SU-DHL-6 (cell line): Measurements from ENCODE around the gene ZFHX3.

ENCODE experiments used
- H2AFZ ChIP-seq: fragments of 200-600 bp; sonication (generic); 2 replicates; pipeline ENCODE4 v1.6.1; 2014; ENCODE audit warnings: low read depth, mild to moderate bottlenecking, moderate library complexity, mixed read lengths, antibody characterized with exemption, low read length; ENCODE audit not compliant: severe bottlenecking
- H3F3A ChIP-seq: fragments of 200-600 bp; shearing (Covaris generic); 2 replicates; pipeline ENCODE4 v1.6.0; 2016; ENCODE audit warnings: antibody characterized with exemption, mild to moderate bottlenecking; ENCODE audit not compliant: insufficient read depth
- H3K27ac ChIP-seq: fragments of 200-600 bp; sonication (generic); 2 replicates; pipeline ENCODE4 v1.5.1; 2016; ENCODE audit warnings: low read depth, mild to moderate bottlenecking, low read length, moderate library complexity, mixed read lengths
- H3K27me3 ChIP-seq: fragments of 200-600 bp; sonication (generic), shearing (Covaris generic); 2 replicates; pipeline ENCODE4 v1.6.0; 2014; ENCODE audit warnings: mild to moderate bottlenecking, low read length
- H3K36me3 ChIP-seq: fragments of 200-600 bp; sonication (generic); 2 replicates; pipeline ENCODE4 v1.6.1; 2014; ENCODE audit warnings: mild to moderate bottlenecking, low read length, mixed read lengths
- H3K4me2 ChIP-seq: fragments of 300-600, 200-600 bp; shearing (Covaris generic), sonication (generic); 2 replicates; pipeline ENCODE4 v1.6.0; 2014; ENCODE audit warnings: low read length, low read depth, mild to moderate bottlenecking; ENCODE audit not compliant: poor library complexity, severe bottlenecking
- H3K4me3 ChIP-seq: fragments of 200-600 bp; sonication (generic); 2 replicates; pipeline ENCODE4 v1.5.1; 2014; ENCODE audit warnings: antibody characterized with exemption, low read length, mild to moderate bottlenecking, mixed read lengths; ENCODE audit not compliant: insufficient read depth, poor library complexity, severe bottlenecking
- H3K79me2 ChIP-seq: fragments of 200-600 bp; sonication (generic); 2 replicates; pipeline ENCODE4 v1.6.1; 2014; ENCODE audit warnings: mild to moderate bottlenecking, low read length, moderate library complexity; ENCODE audit not compliant: insufficient read depth
- H3K9ac ChIP-seq: fragments of 200-600 bp; sonication (generic); 2 replicates; pipeline ENCODE4 v1.7.0; 2014; ENCODE audit warnings: mild to moderate bottlenecking, low read length
- H3K9me2 ChIP-seq: fragments of 200-600 bp; sonication (generic); replicated peaks from 2 replicates; pipeline ENCODE4 v1.6.1; 2014; ENCODE audit warnings: low read length; ENCODE audit not compliant: insufficient read depth
- H3K9me3 ChIP-seq: fragments of 200-600 bp; sonication (generic); 2 replicates; pipeline ENCODE4 v1.6.1; 2014; ENCODE audit warnings: low read length, mixed read lengths; ENCODE audit not compliant: insufficient read depth
- H4K20me1 ChIP-seq: fragments of 200-600 bp; sonication (generic); 2 replicates; pipeline ENCODE4 v1.6.1; 2014; ENCODE audit warnings: low read depth, mild to moderate bottlenecking, antibody characterized with exemption, low read length, moderate library complexity, mixed read lengths
- CTCF ChIP-seq: fragments of 200-600 bp; sonication (generic); IDR thresholded peaks from one replicate; pipeline ENCODE4 v1.5.1; 2017; ENCODE audit warnings: antibody characterized with exemption, mild to moderate bottlenecking, low read length, moderate library complexity; ENCODE audit not compliant: insufficient read depth, poor library complexity, severe bottlenecking
- EZH2phosphoT487 ChIP-seq: fragments of 200-600 bp; sonication (generic), shearing (Covaris generic); conservative IDR thresholded peaks from 2 replicates; pipeline ENCODE4 v1.6.1; 2018; ENCODE audit warnings: mild to moderate bottlenecking, antibody characterized with exemption, low read length, moderate library complexity, mixed read lengths

ZFHX3 gene

GRCh38 chr16:72961863-72962262 is 86.1 kb downstream of the ZFHX3 start:
- no peaks in the 10 kb centered on the region for H3K27me3 ChIP-seq
- H3K79me2 ChIP-seq, result no peaks in the 10 kb centered on the region
- no peaks in the 10 kb centered on the region for H3K9me3 ChIP-seq
- no peak overlapping the region for H3K27ac ChIP-seq
- H3K4me3 ChIP-seq, result no peak overlapping the region
- no peak overlapping the region for H2AFZ ChIP-seq
- H3K9me2 ChIP-seq, result no peaks in the 10 kb centered on the region
- no peaks in the 10 kb centered on the region for H3F3A ChIP-seq
- H3K36me3 ChIP-seq, result no peaks in the 10 kb centered on the region
- no peak overlapping the region for H3K4me2 ChIP-seq
- H3K9ac ChIP-seq, result no peak overlapping the region
- TF ChIP-seq EZH2phosphoT487 (no peak), CTCF (no peak)
- H4K20me1 ChIP-seq, result no peaks in the 10 kb centered on the region

GRCh38 chr16:72961115-72961832 is 86.7 kb downstream of the ZFHX3 start:
- no peaks in the 10 kb centered on the region for H3K9me2 ChIP-seq
- H3F3A ChIP-seq, result no peaks in the 10 kb centered on the region
- H3K36me3 ChIP-seq, result no peaks in the 10 kb centered on the region
- TF ChIP-seq CTCF, result no peak
- no peak for TF ChIP-seq EZH2phosphoT487
- no peak overlapping the region for H3K9ac ChIP-seq
- H3K4me2 ChIP-seq, result no peak overlapping the region
- H4K20me1 ChIP-seq, result no peaks in the 10 kb centered on the region
- no peaks in the 10 kb centered on the region for H3K27me3 ChIP-seq
- no peak overlapping the region for H2AFZ ChIP-seq
- H3K27ac ChIP-seq, result no peak overlapping the region
- no peak overlapping the region for H3K4me3 ChIP-seq
- no peaks in the 10 kb centered on the region for H3K79me2 ChIP-seq
- no peaks in the 10 kb centered on the region for H3K9me3 ChIP-seq

GRCh38 chr16:72960101-72960500 is 87.8 kb downstream of the ZFHX3 start:
- Histone ChIP-seq H3K9me2 (no peaks in the 10 kb centered on the region), H3K4me2 (no peak overlapping the region), H4K20me1 (no peaks in the 10 kb centered on the region), H3K27ac (no peak overlapping the region), H3K4me3 (no peak overlapping the region), H3K9ac (no peak overlapping the region), H3K36me3 (no peaks in the 10 kb centered on the region), H3K79me2 (no peaks in the 10 kb centered on the region), H3K27me3 (no peaks in the 10 kb centered on the region), H2AFZ (no peak overlapping the region), H3K9me3 (no peaks in the 10 kb centered on the region), H3F3A (no peaks in the 10 kb centered on the region)
- TF ChIP-seq EZH2phosphoT487, result no peak
- TF ChIP-seq CTCF, result no peak
